Activated CD8-positive, alpha-beta memory T cell treated with anti-CD3 and anti-CD28 coated beads, Interleukin-2, amount 50 U/mL, for 24 hours (primary cell): ENCODE measurements around the gene ING2.
"Not testable (repeated sequence)": the region's sequence is repeated elsewhere in the genome, so short reads cannot be mapped to it uniquely, and the experiment has no call there.

Source experiments
- DNase-seq: peaks from one replicate; pipeline ENCODE4 v3.0.0-alpha.2; 2020; ENCODE audit errors: extremely low read depth

ING2 gene

GRCh38 chr4:183550345-183551093 is 45.7 kb downstream of the ING2 start:
- no peak for DNase-seq

- no peak for DNase-seq
Measured at GRCh38 chr4:183552274-183553146, 47.7 kb downstream of the ING2 start.

- not testable (repeated sequence) for DNase-seq
Measured at GRCh38 chr4:183553147-183553478, 48.3 kb downstream of the ING2 start.

GRCh38 chr4:183553601-183554345 is 48.9 kb downstream of the ING2 start:
- no peak for DNase-seq

GRCh38 chr4:183554346-183554686 is 49.5 kb downstream of the ING2 start:
- no peak for DNase-seq

GRCh38 chr4:183554878-183555585 is 50.2 kb downstream of the ING2 start:
- no peak for DNase-seq

- DNase-seq = no peak
Measured at GRCh38 chr4:183556947-183557346, 52.1 kb downstream of the ING2 start.

- no peak for DNase-seq
Measured at GRCh38 chr4:183557611-183558010, 52.8 kb downstream of the ING2 start.

GRCh38 chr4:183558873-183559272 is 54.0 kb downstream of the ING2 start:
- DNase-seq = no peak

GRCh38 chr4:183561905-183562304 is 57.0 kb downstream of the ING2 start:
- no peak for DNase-seq
